ENCODE results near the gene GKAP1. TPM values are rescaled to one million over a fixed set of nuclear protein-coding genes. Genes with fewer than 3 reads are reported as not detected.

GKAP1 gene
- polyA plus RNA-seq, 1 donor (not counting 4 experiments of a cell fraction or from before 2014, with no cell fraction given): 0.62 TPM

- no peaks in the 10 kb centered on the region for H3K27me3 ChIP-seq (ENCODE audit: control insufficient read depth, extremely low read depth, insufficient read depth, low read length)
- H3K4me3 ChIP-seq (ENCODE audit: control insufficient read depth in 2 of 3, extremely low read depth in 1 of 3, insufficient read depth in 2 of 3, low read depth in 1 of 3, low read length in 3 of 3): peak within 1 kb of the TSS; percentile 94 to 98 (median 97)
- no peaks in the 10 kb centered on the region for H3K9me3 ChIP-seq (ENCODE audit: control insufficient read depth, low read depth, low read length)
- peak within 1 kb of the TSS; percentile 100 for H3K27ac ChIP-seq (ENCODE audit: control insufficient read depth, insufficient read depth, low read length)
- TF ChIP-seq, protein P1, sequence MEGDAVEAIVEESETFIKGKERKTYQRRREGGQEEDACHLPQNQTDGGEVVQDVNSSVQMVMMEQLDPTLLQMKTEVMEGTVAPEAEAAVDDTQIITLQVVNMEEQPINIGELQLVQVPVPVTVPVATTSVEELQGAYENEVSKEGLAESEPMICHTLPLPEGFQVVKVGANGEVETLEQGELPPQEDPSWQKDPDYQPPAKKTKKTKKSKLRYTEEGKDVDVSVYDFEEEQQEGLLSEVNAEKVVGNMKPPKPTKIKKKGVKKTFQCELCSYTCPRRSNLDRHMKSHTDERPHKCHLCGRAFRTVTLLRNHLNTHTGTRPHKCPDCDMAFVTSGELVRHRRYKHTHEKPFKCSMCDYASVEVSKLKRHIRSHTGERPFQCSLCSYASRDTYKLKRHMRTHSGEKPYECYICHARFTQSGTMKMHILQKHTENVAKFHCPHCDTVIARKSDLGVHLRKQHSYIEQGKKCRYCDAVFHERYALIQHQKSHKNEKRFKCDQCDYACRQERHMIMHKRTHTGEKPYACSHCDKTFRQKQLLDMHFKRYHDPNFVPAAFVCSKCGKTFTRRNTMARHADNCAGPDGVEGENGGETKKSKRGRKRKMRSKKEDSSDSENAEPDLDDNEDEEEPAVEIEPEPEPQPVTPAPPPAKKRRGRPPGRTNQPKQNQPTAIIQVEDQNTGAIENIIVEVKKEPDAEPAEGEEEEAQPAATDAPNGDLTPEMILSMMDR (optimal IDR thresholded peaks at IDR 0.05 in 1 of 3, IDR thresholded peaks at IDR 0.05 in 1 of 3, conservative IDR thresholded peaks at IDR 0.05 in 1 of 3; ENCODE audit: extremely low read depth in 1 of 3, insufficient read depth in 2 of 3, low read length in 3 of 3): no peak
- TF ChIP-seq EZH2 (IDR thresholded peaks at IDR 0.05; ENCODE audit: low read length): no peak
- peaks cover 3% of the 10 kb centered on the region for H4K20me1 ChIP-seq (ENCODE audit: control insufficient read depth, extremely low read depth, insufficient read depth, low read length)
- dilution Hi-C loops (cut with MboI; ENCODE audit: extremely low pct_ligation_motif_present, low sequenced_read_pairs): no loop called here
- FAIRE-seq (peak; percentile 34), DNase-seq (ENCODE audit: low read depth, low spot score) (peak; percentile 49)
- H3K9me1 ChIP-seq (ENCODE audit: control insufficient read depth, extremely low read depth, insufficient read depth, low read length): no peaks in the 10 kb centered on the region
- peak within 1 kb of the TSS; percentile 98 for H3K4me2 ChIP-seq (ENCODE audit: control insufficient read depth, extremely low read depth, insufficient read depth, low read depth, low read length)
- no peaks in the 10 kb centered on the region for H3K36me3 ChIP-seq (ENCODE audit: control insufficient read depth in 2 of 2, extremely low read depth in 1 of 2, insufficient read depth in 2 of 2, low read length in 2 of 2)
- peak within 1 kb of the TSS; percentile 100 for H2AFZ ChIP-seq (ENCODE audit: control insufficient read depth, low read length)
- peak within 1 kb of the TSS; percentile 99 for H3K9ac ChIP-seq (ENCODE audit: control insufficient read depth, extremely low read depth, insufficient read depth, low read length)
- peaks cover 19% of the 10 kb centered on the region for H3K4me1 ChIP-seq (ENCODE audit: control insufficient read depth, extremely low read depth, insufficient read depth, low read length)
- peaks cover 54% of the 10 kb centered on the region for H3K79me2 ChIP-seq (ENCODE audit: control insufficient read depth, insufficient read depth, low read length)
Observed at GRCh38 chr9:83707768-83708514, 109.6 kb downstream of the GKAP1 start, which contains the start of gene UBQLN1. Gene UBQLN1 (minus strand): TSS chr9:83707958. CDS start chr9:83707679, 279 bp downstream.

GRCh38 chr9:83707518-83707767 is 110.1 kb downstream of the GKAP1 start:
- peak overlapping the region; percentile 100 for H2AFZ ChIP-seq (ENCODE audit: control insufficient read depth, low read length)
- no peaks in the 10 kb centered on the region for H3K27me3 ChIP-seq (ENCODE audit: control insufficient read depth, extremely low read depth, insufficient read depth, low read length)
- no peaks in the 10 kb centered on the region for H3K9me1 ChIP-seq (ENCODE audit: control insufficient read depth, extremely low read depth, insufficient read depth, low read length)
- H3K27ac ChIP-seq (ENCODE audit: control insufficient read depth, insufficient read depth, low read length): peak overlapping the region; percentile 100
- peak overlapping the region; percentile 99 for H3K9ac ChIP-seq (ENCODE audit: control insufficient read depth, extremely low read depth, insufficient read depth, low read length)
- FAIRE-seq (no peak), DNase-seq (ENCODE audit: low read depth, low spot score) (no peak)
- TF ChIP-seq, protein P1 (optimal IDR thresholded peaks at IDR 0.05 in 1 of 3, IDR thresholded peaks at IDR 0.05 in 1 of 3, conservative IDR thresholded peaks at IDR 0.05 in 1 of 3; ENCODE audit: extremely low read depth in 1 of 3, insufficient read depth in 2 of 3, low read length in 3 of 3): no peak
- no peak for TF ChIP-seq EZH2 (IDR thresholded peaks at IDR 0.05; ENCODE audit: low read length)
- no peak overlapping the region for H3K4me2 ChIP-seq (ENCODE audit: control insufficient read depth, extremely low read depth, insufficient read depth, low read depth, low read length)
- no peaks in the 10 kb centered on the region for H3K36me3 ChIP-seq (ENCODE audit: control insufficient read depth in 2 of 2, extremely low read depth in 1 of 2, insufficient read depth in 2 of 2, low read length in 2 of 2)
- dilution Hi-C loops (cut with MboI; ENCODE audit: extremely low pct_ligation_motif_present, low sequenced_read_pairs): no loop called here
- peaks cover 3% of the 10 kb centered on the region for H4K20me1 ChIP-seq (ENCODE audit: control insufficient read depth, extremely low read depth, insufficient read depth, low read length)
- no peaks in the 10 kb centered on the region for H3K9me3 ChIP-seq (ENCODE audit: control insufficient read depth, low read depth, low read length)
- H3K79me2 ChIP-seq (ENCODE audit: control insufficient read depth, insufficient read depth, low read length): peaks cover 59% of the 10 kb centered on the region
- H3K4me3 ChIP-seq (ENCODE audit: control insufficient read depth in 2 of 3, extremely low read depth in 1 of 3, insufficient read depth in 2 of 3, low read depth in 1 of 3, low read length in 3 of 3): peak overlapping the region; percentile 94 to 98 (median 97)
- peaks cover 22% of the 10 kb centered on the region for H3K4me1 ChIP-seq (ENCODE audit: control insufficient read depth, extremely low read depth, insufficient read depth, low read length)
